Keratinocyte (primary cell): ENCODE data around the gene CHD9NB.

Experiments used
- CTCF ChIP-seq, 3 experiments: IDR thresholded peaks in 1 of 3; conservative IDR thresholded peaks in 1 of 3; optimal IDR thresholded peaks in 1 of 3; 2 replicates in 2 of 3; 3 replicates in 1 of 3; pipeline versions ENCODE3 to v1.5.1; 2011; ENCODE audit warnings: low read length in 3 of 3, mild to moderate bottlenecking in 3 of 3, moderate library complexity in 2 of 3, control low read depth in 1 of 3, inconsistent platforms in 1 of 3; ENCODE audit not compliant: insufficient read depth in 2 of 3; ENCODE audit errors: extremely low read depth in 1 of 3
- EZH2 ChIP-seq: IDR thresholded peaks from one replicate; pipeline ENCODE4 v1.6.1; 2012; ENCODE audit warnings: inconsistent platforms, mild to moderate bottlenecking, low read length, moderate library complexity

DNA sequence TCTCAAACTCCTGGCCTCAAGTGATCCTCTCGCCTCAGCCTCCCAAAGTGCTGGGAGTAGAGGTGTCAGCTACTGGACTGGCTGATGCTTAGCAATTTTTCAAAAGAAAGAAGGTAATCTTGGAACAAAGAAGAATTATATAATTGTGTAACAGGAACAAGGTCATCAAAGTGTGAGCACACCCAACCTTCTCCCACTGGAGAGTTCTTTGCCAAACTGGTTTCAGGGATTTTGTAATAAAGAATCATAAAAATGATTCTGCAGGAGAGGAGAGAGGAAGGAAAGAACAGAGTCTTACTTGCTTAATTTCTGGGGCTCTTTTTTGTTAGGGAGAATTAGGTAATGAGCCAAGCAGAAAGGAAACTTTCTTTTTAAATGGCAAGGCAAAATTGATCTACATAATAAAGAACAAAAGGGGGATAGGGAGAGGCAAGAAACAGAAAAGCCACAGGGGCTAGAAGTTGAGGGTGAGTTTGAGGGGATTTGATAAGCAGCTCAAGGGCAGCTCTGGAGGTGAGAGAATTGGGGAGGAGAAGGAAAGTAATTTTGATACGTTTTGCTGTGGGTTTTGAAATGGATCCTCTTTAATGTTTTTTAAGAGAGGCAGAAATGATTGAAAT lies 21.3 kb downstream of the CHD9NB start:
- no peak for TF ChIP-seq CTCF (optimal IDR thresholded peaks at IDR 0.05 in 1 of 3, IDR thresholded peaks at IDR 0.05 in 1 of 3, conservative IDR thresholded peaks at IDR 0.05 in 1 of 3; ENCODE audit: extremely low read depth in 1 of 3, insufficient read depth in 2 of 3, low read length in 3 of 3)
- no peak for TF ChIP-seq EZH2
